HG03045 (cell line): ENCODE results near the gene RTN4R.
"Not testable (repeated sequence)": the region's sequence is repeated elsewhere in the genome, so short reads cannot be mapped to it uniquely, and the experiment has no call there.

Experiments
- ATAC-seq: cut with Tn5 transposase; IDR thresholded peaks from one replicate; pipeline ENCODE4 v1.9.1; 2021; ENCODE audit warnings: mild to moderate bottlenecking, moderate library complexity; ENCODE audit not compliant: unreplicated experiment

The RTN4R gene

DNA sequence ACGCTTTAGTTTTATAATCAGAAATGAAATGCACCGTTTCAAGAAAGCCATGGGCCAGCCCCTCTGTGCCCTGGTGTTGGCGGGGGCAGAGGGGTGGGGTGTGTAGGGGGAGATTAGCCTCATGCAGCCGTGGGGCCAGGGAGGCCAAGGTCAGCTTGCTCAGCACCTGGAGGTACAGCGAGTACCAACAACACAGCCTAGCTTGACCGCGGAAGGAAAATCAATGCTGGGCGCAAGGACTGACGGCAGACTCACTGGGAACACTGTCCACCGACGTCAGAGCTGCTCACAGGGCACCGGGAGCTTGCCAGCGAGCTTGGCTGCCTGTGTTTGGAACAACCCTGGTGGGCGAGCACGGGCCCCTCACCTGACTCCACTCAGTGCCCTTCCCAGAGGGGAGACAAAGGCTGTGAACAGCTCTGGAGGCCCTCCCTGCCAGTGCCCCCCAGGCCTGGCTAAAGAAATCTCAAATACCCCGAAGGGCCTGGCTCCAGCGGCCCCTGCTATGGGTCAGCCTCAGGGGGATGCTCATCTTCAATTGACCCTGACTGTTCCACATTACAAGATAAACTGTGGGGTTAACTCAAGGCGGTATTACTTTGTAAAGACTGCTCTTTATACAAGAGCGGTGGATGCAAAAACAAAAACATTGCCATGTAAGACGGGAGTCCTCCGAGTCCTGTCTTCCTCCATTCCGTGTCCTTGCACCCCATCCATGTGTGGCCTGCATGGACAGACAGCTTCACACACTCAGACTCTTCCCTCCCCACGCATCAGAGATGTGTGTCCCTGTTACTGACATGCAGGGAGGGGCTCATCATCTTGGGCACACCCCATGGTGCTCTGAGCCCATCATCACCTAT is 21.3 kb upstream of the RTN4R start:
- ATAC-seq, result not testable (repeated sequence)

DNA sequence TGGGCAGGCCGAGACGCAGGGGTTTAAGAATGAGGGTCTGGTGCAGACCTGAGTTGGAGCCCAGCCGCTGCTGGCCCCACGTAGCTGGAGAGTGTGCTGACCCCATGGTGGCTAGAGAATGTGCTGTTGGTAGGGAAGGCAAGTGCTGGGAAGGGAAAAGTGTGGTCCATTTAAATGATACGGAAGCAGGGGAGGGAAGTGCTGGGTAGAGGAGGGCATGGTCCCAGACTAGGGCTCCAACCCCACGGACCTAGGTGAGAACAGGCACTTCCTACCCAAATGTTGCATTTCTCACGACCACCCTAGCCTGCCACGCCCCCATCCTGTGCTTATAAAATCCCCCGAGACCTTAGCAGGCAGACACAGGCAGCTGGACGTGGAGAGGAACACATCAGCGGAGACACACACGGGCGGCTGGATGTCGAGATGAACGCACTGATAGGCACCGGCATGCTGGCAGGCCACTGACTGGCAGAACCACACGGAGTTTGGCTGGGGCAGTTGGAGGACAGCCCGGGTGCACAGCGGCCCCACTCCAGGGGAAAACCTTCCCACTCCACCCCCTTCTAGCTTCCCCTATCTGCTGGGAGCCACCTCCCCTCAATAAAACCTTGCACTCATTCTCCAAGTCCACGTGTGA is 18.8 kb upstream of the RTN4R start:
- ATAC-seq, result not testable (repeated sequence)

DNA sequence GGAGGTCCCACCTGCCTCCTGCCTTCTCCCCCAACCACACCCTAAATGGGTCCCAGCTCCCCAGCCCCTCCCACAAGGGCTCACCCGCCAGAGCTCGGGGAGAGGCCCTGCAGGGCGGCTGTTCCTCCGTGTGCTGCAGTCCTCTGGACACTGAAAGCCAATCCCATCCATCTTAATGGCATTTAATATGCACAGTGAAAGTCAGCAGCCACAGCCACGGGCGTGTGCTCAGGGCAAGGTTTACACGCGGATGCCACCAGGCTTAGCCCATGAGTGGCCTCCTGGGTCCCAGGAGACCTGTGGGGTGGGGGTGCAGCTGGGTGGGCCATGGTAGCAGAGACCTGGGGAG is 18.2 kb upstream of the RTN4R start:
- ATAC-seq, result not testable (repeated sequence)

DNA sequence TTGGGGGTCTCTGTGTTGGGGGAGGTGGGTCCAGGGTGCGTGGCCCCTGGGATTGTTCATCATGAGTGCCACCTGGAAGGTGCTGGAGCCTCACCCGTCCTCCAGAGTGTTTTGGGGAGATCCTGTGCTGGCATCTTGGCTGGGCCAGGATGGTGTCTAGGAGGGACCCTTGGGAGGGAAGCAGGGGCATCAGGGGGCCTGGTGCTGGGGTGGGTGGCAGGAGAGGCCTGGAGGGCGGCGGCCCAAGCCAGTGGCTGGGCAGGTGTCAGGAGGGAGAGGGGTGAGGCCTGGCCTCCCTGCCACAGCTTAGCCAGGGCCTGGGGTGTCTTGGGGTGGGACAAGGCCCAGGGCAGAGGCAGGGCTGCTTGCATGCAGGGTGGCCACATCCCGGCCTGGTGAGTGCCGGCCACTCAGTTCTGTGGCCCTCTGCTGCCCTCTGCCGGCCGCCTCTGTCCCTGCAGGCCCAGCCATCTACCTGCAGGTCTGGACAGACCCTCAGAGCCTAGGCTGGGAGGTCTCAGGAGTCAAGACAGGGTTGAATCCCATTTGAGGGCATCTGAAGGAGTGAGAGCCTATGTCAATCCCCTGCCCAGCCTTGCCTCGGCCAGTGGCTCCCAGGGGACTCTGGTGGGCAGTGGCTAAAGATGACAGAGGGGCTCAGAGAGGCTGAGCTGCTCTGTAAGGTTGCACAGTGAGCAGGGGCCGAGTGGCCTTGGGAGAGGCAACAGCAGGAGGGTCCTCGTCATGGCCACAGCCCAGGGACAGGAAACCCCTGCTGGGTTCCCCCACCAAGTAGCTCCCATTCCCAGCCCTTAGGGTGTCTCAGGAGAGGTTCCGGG is 17.6 kb upstream of the RTN4R start:
- not testable (repeated sequence) for ATAC-seq

DNA sequence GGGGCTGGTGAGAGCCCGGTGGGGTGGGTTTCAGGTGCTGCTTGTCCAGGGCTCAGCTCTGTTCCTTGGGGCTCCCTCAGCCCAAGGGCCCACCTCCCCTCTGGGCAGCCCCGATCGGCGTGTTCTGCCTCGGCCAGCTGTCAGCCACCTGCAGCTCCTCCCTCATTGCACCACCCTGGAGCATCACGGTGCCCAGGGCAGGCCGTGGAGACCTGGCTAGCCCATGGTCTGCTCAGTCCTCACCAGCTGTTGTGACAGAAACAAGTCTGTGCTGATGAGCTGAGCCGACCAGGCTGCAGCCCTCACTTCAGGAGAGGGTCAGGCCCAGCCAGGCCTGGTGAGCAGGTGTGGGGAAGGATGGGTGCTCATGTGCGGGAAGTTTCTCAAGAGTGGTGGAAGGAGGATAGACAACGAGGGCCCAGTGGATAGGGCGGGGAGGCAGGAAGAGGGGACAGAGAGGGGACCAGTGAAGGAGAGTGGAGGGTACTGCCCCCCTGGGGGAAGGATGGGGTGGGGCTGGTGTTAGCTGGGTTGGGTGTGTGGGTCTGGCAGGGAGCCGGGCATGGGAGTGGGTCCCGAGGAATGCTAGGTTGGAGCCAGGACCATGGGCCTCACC is 16.5 kb upstream of the RTN4R start:
- ATAC-seq, result no peak

DNA sequence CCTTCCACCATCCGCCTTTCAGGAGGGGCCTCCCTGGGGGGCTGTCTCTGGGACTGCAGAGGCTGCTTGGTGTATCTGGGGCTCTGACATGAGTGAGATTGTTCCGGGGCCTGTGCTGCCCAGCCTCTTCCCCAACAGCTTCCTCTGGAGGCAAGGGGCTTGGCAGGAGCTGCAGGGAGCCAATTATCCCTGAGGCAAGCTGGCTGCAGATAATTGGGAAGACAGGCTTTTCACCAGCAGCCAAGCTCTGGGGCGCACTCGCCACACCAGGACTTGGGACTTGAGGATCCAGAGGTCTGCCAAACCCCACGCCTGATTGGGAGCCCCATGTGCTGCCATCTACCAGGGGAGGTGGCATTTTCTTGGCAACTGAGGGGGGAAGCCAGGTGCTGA is 15.6 kb upstream of the RTN4R start:
- no peak for ATAC-seq

DNA sequence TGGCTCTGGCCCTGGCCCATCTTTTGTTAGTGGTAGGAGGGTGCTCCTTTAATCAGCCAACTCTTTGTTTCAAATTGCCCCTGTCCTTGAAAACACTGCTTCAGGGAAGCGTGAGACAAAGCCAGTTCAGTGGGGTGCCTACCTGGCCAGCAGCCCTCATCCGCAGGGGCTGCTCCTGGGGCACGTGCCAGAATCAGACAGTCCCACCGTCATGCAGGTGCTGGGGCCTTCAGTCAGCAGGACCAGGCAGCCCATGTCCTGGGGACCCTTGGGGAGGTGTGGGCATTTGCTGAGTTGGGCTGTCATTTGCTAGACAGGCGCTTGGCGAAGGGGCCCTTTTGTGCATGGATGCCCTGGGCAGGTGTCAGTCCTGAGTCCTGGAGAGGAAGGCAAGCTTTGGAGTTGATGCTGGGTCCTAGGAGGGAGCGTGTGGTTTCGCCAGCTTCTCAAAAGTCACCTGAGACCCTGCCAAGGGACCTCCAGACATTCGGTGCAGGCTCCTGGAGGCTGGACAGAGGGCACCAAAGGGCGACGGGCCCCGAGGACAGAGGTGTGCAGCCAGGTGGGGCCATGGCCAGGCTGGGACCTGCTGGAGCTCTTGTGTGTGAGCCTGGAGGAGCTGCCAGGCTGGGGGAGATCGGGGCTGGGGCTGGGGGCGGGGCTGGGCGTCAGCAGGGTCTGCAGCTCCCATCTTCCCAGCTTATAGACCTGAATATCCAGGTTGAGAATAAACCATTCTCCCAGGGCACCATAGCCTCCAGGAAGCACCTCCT is 15.0 kb upstream of the RTN4R start:
- no peak for ATAC-seq

DNA sequence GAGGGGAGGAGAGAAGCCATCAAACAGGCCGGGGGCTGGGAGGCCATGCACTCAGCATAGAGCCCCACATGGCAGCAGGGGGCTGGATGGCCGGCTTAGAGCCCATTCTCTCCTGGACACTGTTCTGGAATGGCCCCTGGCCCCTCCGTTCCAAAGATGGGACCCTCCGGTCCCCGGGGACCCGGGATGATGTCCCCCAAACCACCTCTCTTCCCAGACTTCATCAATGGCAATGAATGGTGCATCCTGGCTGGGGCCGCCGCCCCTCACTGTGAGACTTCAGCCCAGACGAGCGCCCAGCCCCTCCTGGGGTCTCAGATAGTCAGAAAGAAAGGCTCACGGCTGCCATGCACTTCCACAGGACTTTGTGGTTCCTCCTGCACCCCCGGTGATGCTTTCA is 13.8 kb upstream of the RTN4R start:
- no peak for ATAC-seq

DNA sequence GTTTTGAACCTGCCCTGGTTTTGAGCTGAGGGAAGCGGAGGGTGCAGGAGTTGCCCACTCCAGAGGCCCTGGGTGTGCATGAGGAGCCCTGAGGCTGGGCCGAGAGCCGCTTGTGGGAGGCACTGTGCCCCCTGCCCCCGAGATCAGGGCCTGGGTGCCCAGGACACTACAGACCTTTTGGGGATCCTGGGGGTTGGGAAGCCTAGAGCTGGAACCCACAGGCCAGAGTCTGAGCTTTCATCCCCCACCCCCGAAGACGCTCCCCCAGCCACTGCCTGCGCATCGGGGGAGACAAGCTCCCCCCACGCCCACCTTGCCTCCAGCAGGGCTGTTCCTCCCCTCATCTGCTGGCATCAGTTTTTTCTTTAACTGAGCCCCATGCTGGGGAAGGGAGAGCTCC is 13.4 kb upstream of the RTN4R start:
- ATAC-seq, result not testable (repeated sequence)

DNA sequence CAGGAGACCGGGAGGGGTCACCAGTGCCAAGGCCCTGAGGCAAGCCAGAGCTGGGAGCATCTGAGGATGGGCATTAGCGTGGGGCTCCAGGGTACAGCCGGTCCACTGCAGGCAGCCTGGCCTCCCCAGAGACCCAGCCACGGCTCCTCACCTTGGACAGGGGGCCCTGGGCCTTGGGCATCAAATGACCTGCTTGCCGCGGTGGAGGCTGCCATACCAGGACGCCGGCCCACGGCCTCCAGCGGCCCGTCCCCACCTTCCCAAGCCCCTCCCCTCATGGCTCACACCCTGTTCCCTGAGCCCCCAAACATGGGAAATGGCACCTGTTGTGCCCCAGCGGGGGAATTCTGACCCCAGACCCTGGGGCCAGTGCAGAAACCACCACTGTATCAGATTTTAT is 12.7 kb upstream of the RTN4R start:
- no peak for ATAC-seq

DNA sequence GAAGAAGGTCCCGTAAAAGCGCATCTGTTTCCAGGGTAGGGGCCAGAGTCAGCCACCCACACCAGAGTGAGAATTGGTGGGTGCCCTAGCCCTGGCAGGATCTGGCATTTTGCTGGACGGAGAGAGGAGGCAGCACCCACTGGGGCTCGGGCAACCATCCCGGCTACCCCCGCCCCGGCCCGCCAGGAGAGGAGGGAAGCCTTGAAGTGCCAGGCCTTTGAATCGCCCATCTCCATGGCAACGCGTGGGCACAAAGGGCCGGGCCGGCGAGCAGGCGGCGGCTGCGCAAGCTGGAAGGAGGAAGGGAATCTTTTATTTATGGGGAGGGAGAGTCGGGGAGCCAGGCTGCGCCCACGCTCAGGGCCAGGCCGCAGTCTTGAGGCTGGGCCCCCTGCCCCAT is 12.0 kb upstream of the RTN4R start:
- ATAC-seq, result not testable (repeated sequence)

DNA sequence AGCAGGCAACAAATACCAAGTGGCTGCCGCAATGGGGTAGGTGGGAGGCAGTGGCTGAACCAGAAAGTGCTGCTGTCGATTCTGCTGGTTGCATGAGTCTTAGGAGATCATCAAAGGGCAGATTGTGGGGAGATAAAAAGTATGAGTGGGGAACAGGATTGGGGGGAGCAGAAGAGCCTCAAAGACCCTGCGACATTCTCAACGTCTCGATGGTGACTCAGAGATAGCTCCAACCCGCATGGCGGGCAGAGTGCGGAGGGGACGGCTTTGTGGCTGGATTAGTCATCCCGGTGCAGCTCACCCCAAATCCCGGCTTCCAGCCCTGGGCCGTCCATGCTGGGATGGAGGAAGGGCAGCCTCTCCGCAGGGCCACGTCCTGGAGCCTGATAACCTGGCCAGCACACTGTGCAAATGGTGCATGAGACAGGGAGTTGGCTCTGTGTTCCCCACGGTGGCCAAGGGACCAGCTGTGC is 11.6 kb upstream of the RTN4R start:
- no peak for ATAC-seq

DNA sequence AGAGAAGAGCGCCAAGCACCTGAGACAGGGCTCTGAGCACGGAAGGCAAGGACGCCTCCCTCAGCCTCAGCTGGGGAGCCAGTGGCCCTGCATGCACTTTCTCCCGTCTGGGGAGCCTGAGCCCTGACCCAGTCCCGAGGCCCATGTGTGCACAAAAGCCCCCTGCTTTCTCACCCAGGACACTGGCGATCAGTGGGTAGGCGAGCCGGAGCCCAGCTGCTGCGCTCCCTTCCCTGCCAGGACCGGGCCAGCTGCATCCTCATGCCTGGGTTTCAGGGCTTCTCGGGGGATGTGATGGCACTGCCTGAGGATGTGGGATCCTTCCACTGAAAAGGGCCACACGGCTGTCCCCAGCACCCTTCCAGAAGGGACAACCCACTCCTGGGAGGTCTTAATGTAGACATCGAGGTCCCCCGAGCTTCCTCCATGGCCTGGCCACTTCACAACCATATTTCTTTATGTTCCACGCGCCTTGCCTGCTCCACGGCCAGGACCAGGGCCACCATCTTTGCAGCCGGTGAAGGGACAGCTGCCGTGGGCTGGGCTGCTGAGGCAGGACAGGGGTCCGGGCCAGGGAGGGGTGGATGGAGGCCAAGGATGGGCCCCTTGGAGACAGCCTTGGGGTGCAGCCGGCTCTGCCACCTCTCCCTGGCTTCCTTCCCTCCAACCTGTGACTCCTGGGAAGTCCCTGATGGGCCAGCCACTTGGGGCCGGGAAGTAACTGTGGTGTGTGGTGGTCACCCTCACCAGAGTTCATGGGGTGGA is 10.8 kb upstream of the RTN4R start:
- not testable (repeated sequence) for ATAC-seq

DNA sequence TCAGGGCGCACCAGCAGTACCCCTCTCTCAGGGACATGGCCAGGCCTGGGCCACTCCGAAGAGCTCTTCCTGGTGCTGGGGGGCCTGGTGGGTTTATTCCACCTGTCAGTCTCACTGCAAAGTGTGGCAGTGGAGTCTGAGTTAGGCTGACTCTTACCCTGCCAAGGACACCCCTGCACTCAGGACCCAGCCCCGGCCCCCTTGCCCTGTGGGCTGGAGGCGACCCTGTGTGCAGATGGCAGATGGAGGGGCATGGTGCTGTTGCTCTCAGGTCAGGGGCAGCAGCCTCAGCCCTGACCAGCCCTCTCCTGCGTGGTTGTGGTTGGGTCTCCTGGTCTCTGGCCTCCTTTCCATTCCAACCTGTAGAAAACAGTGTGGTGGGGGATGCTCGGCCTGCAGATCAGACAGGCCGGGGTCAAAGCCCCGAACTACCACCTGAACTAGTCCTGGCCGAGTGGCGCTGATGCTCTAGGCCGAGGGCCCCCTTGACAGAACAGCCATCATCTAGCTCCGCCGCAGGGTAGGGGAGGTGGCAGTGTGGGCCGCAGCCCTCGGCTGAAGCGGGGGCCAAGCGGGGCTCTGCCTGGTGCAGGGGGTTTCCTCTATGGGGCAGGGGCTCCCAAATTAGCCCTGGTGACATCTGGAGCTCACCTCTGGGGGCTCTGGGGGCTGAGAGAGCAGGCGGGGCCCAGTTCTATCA is 10.0 kb upstream of the RTN4R start:
- not testable (repeated sequence) for ATAC-seq

DNA sequence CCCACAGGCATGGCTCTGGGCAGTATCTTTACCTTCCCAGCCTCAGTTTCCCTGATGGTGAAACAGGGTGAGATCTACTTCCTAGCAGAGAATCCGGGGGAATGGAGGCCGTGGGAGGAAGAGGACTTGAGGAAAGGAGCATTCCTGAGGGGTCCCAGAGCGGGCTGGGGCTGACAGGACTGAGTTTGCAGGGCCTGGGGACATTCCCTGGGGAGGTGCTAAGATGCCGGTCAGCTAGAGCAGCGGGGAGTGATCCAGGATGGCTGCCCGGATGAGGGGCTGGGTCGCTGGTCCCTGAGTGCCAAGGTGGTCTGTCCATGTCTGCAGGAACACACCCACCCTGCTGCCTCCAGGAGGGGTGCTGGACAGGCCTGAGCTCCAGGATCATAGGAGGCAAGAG is 8.3 kb upstream of the RTN4R start:
- no peak for ATAC-seq

DNA sequence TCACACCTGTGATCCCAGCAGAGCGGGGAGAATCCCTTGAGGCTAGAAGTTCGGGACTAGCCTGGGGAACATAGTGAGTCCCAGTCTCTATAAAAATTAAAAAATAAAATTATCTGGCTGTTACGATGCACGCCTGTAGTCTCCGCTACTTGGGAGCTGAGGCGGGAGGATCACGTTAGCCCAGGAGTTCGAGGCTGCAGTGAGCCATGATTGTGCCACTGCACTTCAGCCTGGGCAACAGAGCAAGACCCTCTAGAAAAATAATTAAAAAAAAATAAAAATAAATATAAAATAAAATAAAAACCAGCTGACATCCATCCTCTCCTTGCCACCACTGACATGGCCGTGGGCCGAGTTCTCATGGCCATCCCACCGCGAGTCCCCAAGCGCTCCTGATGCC is 7.7 kb upstream of the RTN4R start:
- no peak for ATAC-seq

DNA sequence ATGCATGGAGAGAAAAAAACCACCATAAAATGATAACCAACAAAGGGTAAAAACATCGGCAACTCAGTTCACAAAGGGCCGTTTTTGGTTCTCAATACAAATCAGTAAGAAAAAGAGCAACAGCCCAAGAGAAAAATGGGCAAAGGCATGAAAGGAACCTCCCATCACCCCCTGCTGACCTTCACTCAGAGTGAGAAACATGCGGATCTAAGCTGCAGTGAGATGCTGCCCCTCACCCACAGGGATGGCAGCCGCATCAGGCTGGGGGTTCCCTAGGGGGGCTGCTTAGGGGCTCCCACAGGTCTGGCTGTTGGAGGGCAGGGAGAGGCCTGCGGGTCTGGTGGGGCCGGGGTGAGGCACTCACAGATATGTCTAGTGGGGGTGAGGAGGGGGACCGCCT is 7.2 kb upstream of the RTN4R start:
- ATAC-seq, result not testable (repeated sequence)

DNA sequence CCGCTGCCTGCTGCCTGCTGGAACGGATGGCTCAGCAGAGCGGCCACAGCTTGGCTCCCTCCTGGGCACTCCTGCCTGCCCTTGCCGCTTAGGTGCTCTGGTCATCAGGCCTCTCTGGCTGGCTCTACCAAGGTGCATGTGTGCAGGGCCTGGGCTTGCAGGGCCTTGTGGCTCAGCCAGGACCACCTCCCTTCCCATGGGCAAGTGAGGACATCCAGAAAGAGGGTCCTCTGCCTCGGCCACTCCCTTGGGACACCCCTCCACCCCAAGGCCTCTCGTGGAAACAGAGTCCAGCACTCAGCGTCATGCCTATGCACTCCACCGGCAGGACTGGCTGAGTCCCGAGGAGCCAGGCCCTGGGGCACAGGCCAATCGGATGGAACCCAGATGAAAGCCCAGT is 6.3 kb upstream of the RTN4R start:
- not testable (repeated sequence) for ATAC-seq

DNA sequence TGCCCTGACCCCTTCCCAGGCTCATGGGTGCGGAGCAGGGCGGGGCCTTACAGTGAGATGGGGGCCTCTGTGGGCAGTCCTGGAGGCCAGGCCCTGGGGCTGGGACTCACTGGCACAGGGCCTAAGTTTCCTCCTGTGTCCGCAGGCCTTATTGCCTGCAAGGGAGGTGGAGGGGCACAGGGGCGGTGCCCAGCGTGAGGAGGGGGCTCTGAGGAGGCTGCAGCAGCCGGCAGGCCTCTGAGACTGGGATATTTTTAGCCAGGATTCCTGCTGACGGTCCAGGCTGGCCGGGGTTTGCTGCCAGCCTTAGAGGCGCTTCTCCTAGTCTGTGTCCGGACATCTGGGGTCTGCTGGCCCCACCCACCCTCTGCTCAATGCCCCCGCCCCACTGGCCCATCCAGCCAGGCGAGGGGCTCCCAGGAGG is 5.7 kb upstream of the RTN4R start:
- no peak for ATAC-seq
